Measurements from ENCODE around the gene HOXC12.

DNA sequence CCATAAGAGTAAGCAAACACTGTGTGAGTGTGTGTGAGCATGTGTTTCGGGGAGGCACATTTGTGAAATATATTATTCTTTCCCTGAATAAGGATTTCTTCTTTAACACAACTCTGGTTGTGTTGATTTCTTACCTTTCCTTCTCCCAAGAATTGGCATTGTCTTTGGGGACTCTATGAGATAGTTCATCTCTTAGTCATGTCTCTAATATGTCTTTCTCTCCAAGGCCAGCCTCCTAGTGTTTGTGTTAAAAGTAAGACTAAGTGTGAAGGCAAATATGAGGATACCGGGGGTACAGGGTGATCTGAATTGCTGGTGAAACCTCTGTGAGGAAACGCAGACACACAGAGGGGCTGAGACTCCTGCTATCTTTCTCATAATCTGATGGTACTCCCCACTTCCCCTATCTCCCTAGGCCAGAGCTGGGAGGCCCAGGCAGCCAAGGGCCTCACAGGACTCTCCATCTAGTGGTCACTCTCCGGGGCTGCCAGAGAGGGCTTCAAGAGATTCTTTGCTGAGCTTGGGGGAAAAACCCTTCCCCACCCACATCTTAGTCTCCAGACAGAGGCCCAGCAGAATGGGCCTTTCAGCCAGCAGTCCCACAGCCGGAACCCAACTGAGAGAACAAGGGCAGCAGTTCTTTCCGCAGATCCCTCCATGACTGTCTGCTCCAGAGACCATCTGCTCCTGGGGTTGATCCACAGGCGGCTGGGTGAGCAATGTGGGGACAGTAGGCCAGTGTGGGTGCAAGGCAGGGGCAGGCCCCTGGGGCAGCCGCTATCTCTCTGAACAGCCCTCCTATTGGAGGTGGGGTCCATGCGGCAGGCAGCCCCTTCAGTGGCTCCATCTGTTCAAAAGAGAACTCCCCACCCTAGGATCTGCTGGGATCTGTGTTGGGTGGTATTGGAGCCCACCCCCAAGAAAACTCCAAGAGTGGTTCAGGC lies 5.8 kb upstream of the HOXC12 start:
- TF ChIP-seq POLR2A (IDR thresholded peaks at IDR 0.05; ENCODE audit: low read depth, low read length) (no peak), TAF1 (IDR thresholded peaks at IDR 0.05; ENCODE audit: borderline replicate concordance, low read depth, low read length) (no peak)

All from GM12892 (cell line).